ENCODE measurements around the gene SMYD3. TPM values are rescaled to one million over a fixed set of nuclear protein-coding genes. Genes with fewer than 3 reads are reported as not detected.

SMYD3 gene
- total and polyA plus RNA-seq, 2 of the 4 experiments (the other 2 are of a cell fraction): 26.5 to 37.6 TPM

DNA sequence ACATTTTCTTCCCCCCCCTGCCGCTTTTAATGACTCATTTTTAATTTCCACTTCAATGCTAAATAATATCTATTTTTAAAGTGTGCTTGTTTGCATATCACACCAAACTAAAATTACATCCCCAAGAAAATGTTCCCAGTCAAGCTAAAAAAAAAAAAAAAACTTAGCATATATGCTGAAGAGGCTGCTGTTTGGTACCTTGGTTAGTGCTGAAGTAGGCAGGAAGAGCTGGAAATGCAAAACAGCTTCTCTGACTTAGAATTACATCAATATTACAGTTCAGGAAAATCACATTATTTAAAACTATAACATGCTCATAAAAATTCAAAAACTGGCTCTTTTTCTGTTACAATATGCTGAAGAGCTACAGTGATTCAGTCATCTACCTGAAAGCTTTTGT is 372.3 kb downstream of the SMYD3 start:
- Histone ChIP-seq H3K27ac (ENCODE audit: insufficient read depth, low read length) (no peak overlapping the region), H3K27me3 (ENCODE audit: control insufficient read depth, insufficient read depth, low read length) (no peaks in the 10 kb centered on the region), H4K91ac (ENCODE audit: insufficient read depth, low read depth, low read length) (no peak overlapping the region), H3K56ac (ENCODE audit: extremely low read depth, insufficient read depth, low read length) (no peak overlapping the region), H3K36me3 (ENCODE audit: control insufficient read depth, insufficient read depth, low read length) (no peaks in the 10 kb centered on the region), H2BK15ac (ENCODE audit: low read depth, low read length) (no peak overlapping the region), H2AK5ac (ENCODE audit: low read depth, low read length) (no peak overlapping the region), H3K79me1 (ENCODE audit: low read depth in 1 of 2, low read length in 2 of 2) (no peaks in the 10 kb centered on the region), H2AFZ (replicated peaks; ENCODE audit: low read length, poor library complexity) (no peak overlapping the region), H3K4me3 (ENCODE audit: insufficient read depth, low read depth, low read length) (no peak overlapping the region), H3K23ac (ENCODE audit: low read depth, low read length) (no peak overlapping the region), H2BK120ac (ENCODE audit: low read depth, low read length) (no peak overlapping the region), H3K9me3 (ENCODE audit: control insufficient read depth, insufficient read depth, low read length) (no peaks in the 10 kb centered on the region), H2BK20ac (ENCODE audit: low read depth, low read length) (no peak overlapping the region), H3K14ac (replicated peaks; ENCODE audit: low read depth, low read length) (no peak overlapping the region), H4K5ac (ENCODE audit: low read depth, low read length) (no peak overlapping the region), H2AK9ac (replicated peaks; ENCODE audit: low read depth, low read length, poor library complexity) (no peak overlapping the region), H2BK5ac (ENCODE audit: low read depth, low read length, poor library complexity, severe bottlenecking) (no peak overlapping the region), H3K4ac (ENCODE audit: low read depth, low read length) (no peak overlapping the region), H3K9me1 (ENCODE audit: insufficient read depth, low read length) (no peaks in the 10 kb centered on the region), H3K9ac (ENCODE audit: low read depth, low read length) (no peak overlapping the region), H3K18ac (ENCODE audit: low read depth, low read length) (no peak overlapping the region), H4K8ac (ENCODE audit: low read depth in 2 of 2, low read length in 2 of 2) (no peak overlapping the region), H4K20me1 (ENCODE audit: insufficient read depth, low read length) (no peaks in the 10 kb centered on the region), H3K4me1 (ENCODE audit: control insufficient read depth, insufficient read depth, low read length) (peaks cover 3% of the 10 kb centered on the region; the same call in 1 of the 2 replicates), H3K4me2 (ENCODE audit: low read depth, low read length) (no peak overlapping the region)
- WGBS, 2 experiments (ENCODE audit: extremely low coverage in 2 of 2, insufficient read length in 1 of 2): no CpG with 5 or more reads among the region's 1 CpG
- ATAC-seq (ENCODE audit: low read depth) (no peak), DNase-seq (no peak)
- dilution Hi-C loops (cut with HindIII; ENCODE audit: low sequenced_read_pairs, unreplicated experiment): no loop called here
- CTCF ChIA-PET: interaction anchor here (0.7 kb wide), 1 partner anchor 10 kb away, joined by 3 read pairs; no protein-coding TSS in a partner anchor
- no peak for TF ChIP-seq POLR2A (IDR thresholded peaks at IDR 0.05; ENCODE audit: low read depth, low read length)
- TF ChIP-seq FOS (IDR thresholded peaks at IDR 0.05; ENCODE audit: low read depth, low read length): no peak
- TF ChIP-seq RAD21 (IDR thresholded peaks at IDR 0.05; ENCODE audit: low read length): no peak
- no peak for TF ChIP-seq RFX5 (IDR thresholded peaks at IDR 0.05; ENCODE audit: low read depth, low read length)
- TF ChIP-seq MAZ (IDR thresholded peaks at IDR 0.05; ENCODE audit: borderline replicate concordance, low read depth, low read length): no peak
- TF ChIP-seq SMC3 (IDR thresholded peaks at IDR 0.05; ENCODE audit: low read depth, low read length): no peak
- TF ChIP-seq, protein P1, sequence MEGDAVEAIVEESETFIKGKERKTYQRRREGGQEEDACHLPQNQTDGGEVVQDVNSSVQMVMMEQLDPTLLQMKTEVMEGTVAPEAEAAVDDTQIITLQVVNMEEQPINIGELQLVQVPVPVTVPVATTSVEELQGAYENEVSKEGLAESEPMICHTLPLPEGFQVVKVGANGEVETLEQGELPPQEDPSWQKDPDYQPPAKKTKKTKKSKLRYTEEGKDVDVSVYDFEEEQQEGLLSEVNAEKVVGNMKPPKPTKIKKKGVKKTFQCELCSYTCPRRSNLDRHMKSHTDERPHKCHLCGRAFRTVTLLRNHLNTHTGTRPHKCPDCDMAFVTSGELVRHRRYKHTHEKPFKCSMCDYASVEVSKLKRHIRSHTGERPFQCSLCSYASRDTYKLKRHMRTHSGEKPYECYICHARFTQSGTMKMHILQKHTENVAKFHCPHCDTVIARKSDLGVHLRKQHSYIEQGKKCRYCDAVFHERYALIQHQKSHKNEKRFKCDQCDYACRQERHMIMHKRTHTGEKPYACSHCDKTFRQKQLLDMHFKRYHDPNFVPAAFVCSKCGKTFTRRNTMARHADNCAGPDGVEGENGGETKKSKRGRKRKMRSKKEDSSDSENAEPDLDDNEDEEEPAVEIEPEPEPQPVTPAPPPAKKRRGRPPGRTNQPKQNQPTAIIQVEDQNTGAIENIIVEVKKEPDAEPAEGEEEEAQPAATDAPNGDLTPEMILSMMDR (conservative IDR thresholded peaks at IDR 0.05; ENCODE audit: low read depth, low read length): no peak
- TF ChIP-seq, protein P2, sequence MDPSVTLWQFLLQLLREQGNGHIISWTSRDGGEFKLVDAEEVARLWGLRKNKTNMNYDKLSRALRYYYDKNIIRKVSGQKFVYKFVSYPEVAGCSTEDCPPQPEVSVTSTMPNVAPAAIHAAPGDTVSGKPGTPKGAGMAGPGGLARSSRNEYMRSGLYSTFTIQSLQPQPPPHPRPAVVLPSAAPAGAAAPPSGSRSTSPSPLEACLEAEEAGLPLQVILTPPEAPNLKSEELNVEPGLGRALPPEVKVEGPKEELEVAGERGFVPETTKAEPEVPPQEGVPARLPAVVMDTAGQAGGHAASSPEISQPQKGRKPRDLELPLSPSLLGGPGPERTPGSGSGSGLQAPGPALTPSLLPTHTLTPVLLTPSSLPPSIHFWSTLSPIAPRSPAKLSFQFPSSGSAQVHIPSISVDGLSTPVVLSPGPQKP (IDR thresholded peaks at IDR 0.05; ENCODE audit: borderline replicate concordance, low read depth, low read length): no peak
- no peak for TF ChIP-seq BHLHE40 (IDR thresholded peaks at IDR 0.05; ENCODE audit: low read depth, low read length)
- TF ChIP-seq CEBPB (IDR thresholded peaks at IDR 0.05; ENCODE audit: low read depth, low read length): no peak
- TF ChIP-seq, protein P3, sequence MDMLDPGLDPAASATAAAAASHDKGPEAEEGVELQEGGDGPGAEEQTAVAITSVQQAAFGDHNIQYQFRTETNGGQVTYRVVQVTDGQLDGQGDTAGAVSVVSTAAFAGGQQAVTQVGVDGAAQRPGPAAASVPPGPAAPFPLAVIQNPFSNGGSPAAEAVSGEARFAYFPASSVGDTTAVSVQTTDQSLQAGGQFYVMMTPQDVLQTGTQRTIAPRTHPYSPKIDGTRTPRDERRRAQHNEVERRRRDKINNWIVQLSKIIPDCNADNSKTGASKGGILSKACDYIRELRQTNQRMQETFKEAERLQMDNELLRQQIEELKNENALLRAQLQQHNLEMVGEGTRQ (IDR thresholded peaks at IDR 0.05; ENCODE audit: low read depth, low read length): no peak
- TF ChIP-seq NFE2L2 (IDR thresholded peaks at IDR 0.05; ENCODE audit: low read depth, low read length): no peak
- POLR2A ChIA-PET (ENCODE audit: unreplicated experiment): no interaction called here
- in situ Hi-C loops (cut with MboI; ENCODE audit: low sequenced_read_pairs): no loop called here
- no TSS peak for BruUV-seq (replicated peaks)
- intact Hi-C loops (cut with micrococcal nuclease): no loop called here
